Endometrial microvascular endothelial cells (primary cell): ENCODE measurements around the gene KDM2A. TPM values are rescaled to one million over a fixed set of nuclear protein-coding genes. Genes with fewer than 3 reads are reported as not detected.

Experiments
- in situ Hi-C: cut with HindIII; loops from 2 replicates; pipeline ENCODE4 v1.10.0; 2017; ENCODE audit warnings: low sequenced_read_pairs, low pct_unique_long_range_greater_than_20kb; ENCODE audit errors: inconsistent ontology term
- total RNA-seq: library from RNA; depleted of rRNA; stranded (reverse); fragments of >200 nt; gene quantifications from one replicate; pipeline ENCODE4 v1.2.3, GENCODE V29; 2015; ENCODE audit errors: inconsistent ontology term

Gene KDM2A
- total RNA-seq, 1 donor from 2014 or later = 39.8 TPM

- in situ Hi-C loops = no loop called here
Observed at GRCh38 chr11:67267188-67268080, 148.4 kb downstream of the KDM2A start.

- in situ Hi-C loops = no loop called here
Observed at GRCh38 chr11:67268081-67268961, 149.3 kb downstream of the KDM2A start.

- in situ Hi-C loops = no loop called here
Observed at GRCh38 chr11:67268962-67269268, 149.9 kb downstream of the KDM2A start.

- in situ Hi-C loops = no loop called here
Observed at GRCh38 chr11:67269401-67270255, 150.6 kb downstream of the KDM2A start.

GRCh38 chr11:67270256-67271204 lies 151.5 kb downstream of the KDM2A start:
- in situ Hi-C loops = no loop called here

- in situ Hi-C loops = no loop called here
Observed at GRCh38 chr11:67271205-67271540, 152.1 kb downstream of the KDM2A start.

GRCh38 chr11:67271541-67272284 lies 152.7 kb downstream of the KDM2A start:
- in situ Hi-C loops = no loop called here

- in situ Hi-C loops = no loop called here
Observed at GRCh38 chr11:67272327-67273259, 153.5 kb downstream of the KDM2A start.

GRCh38 chr11:67273260-67273990 lies 154.4 kb downstream of the KDM2A start:
- in situ Hi-C loops = no loop called here

GRCh38 chr11:67274768-67275605 lies 155.9 kb downstream of the KDM2A start:
- in situ Hi-C loops = no loop called here

- in situ Hi-C loops = no loop called here
Observed at GRCh38 chr11:67275606-67276409, 156.7 kb downstream of the KDM2A start.

GRCh38 chr11:67276781-67277230 lies 157.7 kb downstream of the KDM2A start:
- in situ Hi-C loops = no loop called here

- in situ Hi-C loops = no loop called here
Observed at GRCh38 chr11:67277231-67277961, 158.3 kb downstream of the KDM2A start.
